Activated CD8-positive, alpha-beta memory T cell treated with anti-CD3 and anti-CD28 coated beads, Interleukin-2, amount 10 ng/mL, durations not matched to agents 7 days and 5 days (primary cell): Measurements from ENCODE around the gene RAB6B. TPM values are rescaled to one million over a fixed set of nuclear protein-coding genes. Genes with fewer than 3 reads are reported as not detected.

Source experiments
- ATAC-seq: fragments of 150-1000 bp; cut with Tn5 transposase; one replicate; pipeline ENCODE4 v1.10.0; 2021; ENCODE audit warnings: moderate library complexity
- CTCF ChIA-PET: fragments of 350-600 bp; sonication (Branson Sonifier 250); formaldehyde crosslinking; loops from one replicate; lab custom pipeline; 2021; ENCODE audit warnings: antibody characterized with exemption; lab: Charles Lee
- DNase-seq: peaks from one replicate; pipeline ENCODE4 v3.0.0-alpha.2; 2020
- H3K27ac Mint-ChIP-seq: one replicate; pipeline ENCODE4 v1.8.0; 2021; ENCODE audit warnings: mild to moderate bottlenecking, mixed read lengths
- H3K27me3 Mint-ChIP-seq: one replicate; pipeline ENCODE4 v1.8.0; 2021; ENCODE audit warnings: mixed read lengths
- H3K36me3 Mint-ChIP-seq: one replicate; pipeline ENCODE4 v1.8.0; 2021; ENCODE audit warnings: mild to moderate bottlenecking, mixed read lengths
- H3K4me1 Mint-ChIP-seq: one replicate; pipeline ENCODE4 v1.8.0; 2021; ENCODE audit warnings: mixed read lengths
- H3K4me3 Mint-ChIP-seq: one replicate; pipeline ENCODE4 v1.8.0; 2021; ENCODE audit warnings: mild to moderate bottlenecking, moderate library complexity, mixed read lengths
- H3K9me3 Mint-ChIP-seq: one replicate; pipeline ENCODE4 v1.8.0; 2022; ENCODE audit warnings: low read depth, mixed read lengths
- total RNA-seq, 2 experiments: library from RNA; stranded (reverse); gene quantifications; one replicate each; pipeline ENCODE4 v1.2.3, GENCODE V29; 2021

The RAB6B gene
- total RNA-seq, 2 experiments from 2014 or later: 1.0 to 1.3 TPM

- no peaks in the 10 kb centered on the region for H3K9me3 Mint-ChIP-seq
- no peak overlapping the region for H3K4me3 Mint-ChIP-seq
- CTCF ChIA-PET: interaction anchor here (1.4 kb wide), 3 partner anchors 12 to 107 kb away, joined by 3 to 5 read pairs (median 3); no protein-coding TSS in a partner anchor
- no peaks in the 10 kb centered on the region for H3K4me1 Mint-ChIP-seq
- DNase-seq (no peak), ATAC-seq (no peak)
- no peak overlapping the region for H3K27ac Mint-ChIP-seq
- no peaks in the 10 kb centered on the region for H3K27me3 Mint-ChIP-seq
- peaks cover 40% of the 10 kb centered on the region for H3K36me3 Mint-ChIP-seq
Observed at GRCh38 chr3:133820889-133821675, 74.6 kb downstream of the RAB6B start.

- no peak overlapping the region for H3K4me3 Mint-ChIP-seq
- peaks cover 38% of the 10 kb centered on the region for H3K36me3 Mint-ChIP-seq
- CTCF ChIA-PET: interaction anchor here (0.6 to 1.4 kb wide), 5 partner anchors 13 to 149 kb away, joined by 3 to 6 read pairs (median 4); no protein-coding TSS in a partner anchor
- H3K27me3 Mint-ChIP-seq: no peaks in the 10 kb centered on the region
- H3K9me3 Mint-ChIP-seq: no peaks in the 10 kb centered on the region
- ATAC-seq: no peak
- H3K4me1 Mint-ChIP-seq: no peaks in the 10 kb centered on the region
- H3K27ac Mint-ChIP-seq: no peak overlapping the region
- no peak for DNase-seq
Observed at GRCh38 chr3:133820129-133820528, 75.6 kb downstream of the RAB6B start.

GRCh38 chr3:133815386-133815785 lies 80.3 kb downstream of the RAB6B start:
- Mint-ChIP-seq H3K36me3 (peaks cover 34% of the 10 kb centered on the region), H3K4me3 (no peak overlapping the region), H3K9me3 (no peaks in the 10 kb centered on the region), H3K4me1 (peaks cover 9% of the 10 kb centered on the region), H3K27me3 (no peaks in the 10 kb centered on the region), H3K27ac (no peak overlapping the region)
- CTCF ChIA-PET: no interaction called here
- ATAC-seq (no peak), DNase-seq (no peak)

GRCh38 chr3:133812872-133813271 lies 82.8 kb downstream of the RAB6B start:
- Mint-ChIP-seq H3K27me3 (no peaks in the 10 kb centered on the region), H3K36me3 (peaks cover 39% of the 10 kb centered on the region), H3K4me1 (peaks cover 20% of the 10 kb centered on the region), H3K4me3 (no peak overlapping the region), H3K27ac (no peak overlapping the region), H3K9me3 (no peaks in the 10 kb centered on the region)
- ATAC-seq (no peak), DNase-seq (no peak)
- CTCF ChIA-PET: no interaction called here

GRCh38 chr3:133805702-133806475 lies 89.8 kb downstream of the RAB6B start, which contains the start of gene SRPRB:
Gene SRPRB, plus strand, starts transcription at chr3:133805815. Its CDS starts 34 bp downstream, at chr3:133805849.
- DNase-seq: peak; percentile 98
- Mint-ChIP-seq H3K4me1 (peaks cover 34% of the 10 kb centered on the region), H3K27ac (peak within 1 kb of the TSS; percentile 93), H3K36me3 (peaks cover 22% of the 10 kb centered on the region), H3K4me3 (peak within 1 kb of the TSS; percentile 93), H3K9me3 (no peaks in the 10 kb centered on the region), H3K27me3 (peaks cover 9% of the 10 kb centered on the region)
- CTCF ChIA-PET: interaction anchor here (1.4 to 1.8 kb wide), 2 partner anchors 12 to 142 kb away, joined by 4 to 8 read pairs; no protein-coding TSS in a partner anchor
- ATAC-seq: peak; percentile 99

- no peak for ATAC-seq
- Mint-ChIP-seq H3K4me1 (peaks cover 33% of the 10 kb centered on the region), H3K27me3 (peaks cover 9% of the 10 kb centered on the region), H3K9me3 (no peaks in the 10 kb centered on the region), H3K36me3 (peaks cover 21% of the 10 kb centered on the region), H3K4me3 (peak overlapping the region; percentile 93), H3K27ac (peak overlapping the region; percentile 93)
- DNase-seq: no peak
- CTCF ChIA-PET: no interaction called here
Observed at GRCh38 chr3:133805384-133805701, 90.3 kb downstream of the RAB6B start.

- Mint-ChIP-seq H3K36me3 (peaks cover 16% of the 10 kb centered on the region), H3K27ac (peak overlapping the region; percentile 93), H3K4me3 (peak overlapping the region; percentile 93), H3K27me3 (peaks cover 11% of the 10 kb centered on the region), H3K4me1 (peaks cover 31% of the 10 kb centered on the region), H3K9me3 (no peaks in the 10 kb centered on the region)
- DNase-seq (no peak), ATAC-seq (no peak)
- CTCF ChIA-PET: no interaction called here
Observed at GRCh38 chr3:133804896-133805295, 90.8 kb downstream of the RAB6B start.

GRCh38 chr3:133803469-133803868 lies 92.2 kb downstream of the RAB6B start:
- CTCF ChIA-PET: interaction anchor here (1.3 kb wide), 1 partner anchor 140 kb away, joined by 4 read pairs; no protein-coding TSS in a partner anchor
- H3K9me3 Mint-ChIP-seq: no peaks in the 10 kb centered on the region
- no peak overlapping the region for H3K4me3 Mint-ChIP-seq
- H3K27me3 Mint-ChIP-seq: peaks cover 19% of the 10 kb centered on the region
- ATAC-seq (no peak), DNase-seq (no peak)
- H3K4me1 Mint-ChIP-seq: peaks cover 27% of the 10 kb centered on the region
- H3K27ac Mint-ChIP-seq: no peak overlapping the region
- H3K36me3 Mint-ChIP-seq: peaks cover 10% of the 10 kb centered on the region

- peaks cover 34% of the 10 kb centered on the region for H3K27me3 Mint-ChIP-seq
- peaks cover 1% of the 10 kb centered on the region for H3K36me3 Mint-ChIP-seq
- H3K9me3 Mint-ChIP-seq: no peaks in the 10 kb centered on the region
- DNase-seq: no peak
- CTCF ChIA-PET: no interaction called here
- no peak overlapping the region for H3K4me3 Mint-ChIP-seq
- no peak overlapping the region for H3K27ac Mint-ChIP-seq
- peaks cover 2% of the 10 kb centered on the region for H3K4me1 Mint-ChIP-seq
- no peak for ATAC-seq
Observed at GRCh38 chr3:133799794-133800585, 95.7 kb downstream of the RAB6B start.

- H3K27me3 Mint-ChIP-seq: peaks cover 38% of the 10 kb centered on the region
- H3K36me3 Mint-ChIP-seq: peaks cover 3% of the 10 kb centered on the region
- CTCF ChIA-PET: no interaction called here
- H3K9me3 Mint-ChIP-seq: peaks cover 5% of the 10 kb centered on the region
- H3K4me3 Mint-ChIP-seq: no peak overlapping the region
- DNase-seq (no peak), ATAC-seq (no peak)
- no peaks in the 10 kb centered on the region for H3K4me1 Mint-ChIP-seq
- no peak overlapping the region for H3K27ac Mint-ChIP-seq
Observed at GRCh38 chr3:133797396-133798105, 98.1 kb downstream of the RAB6B start.

- CTCF ChIA-PET: no interaction called here
- H3K27ac Mint-ChIP-seq: no peak overlapping the region
Observed at GRCh38 chr3:133792171-133792763, 103.4 kb downstream of the RAB6B start.

GRCh38 chr3:133788024-133788423 lies 107.7 kb downstream of the RAB6B start:
- CTCF ChIA-PET: no interaction called here
- ATAC-seq (no peak), DNase-seq (no peak)
- peaks cover 2% of the 10 kb centered on the region for H3K36me3 Mint-ChIP-seq
- H3K27ac Mint-ChIP-seq: no peak overlapping the region
- H3K9me3 Mint-ChIP-seq: peaks cover 13% of the 10 kb centered on the region
- H3K27me3 Mint-ChIP-seq: peaks cover 11% of the 10 kb centered on the region
- no peak overlapping the region for H3K4me3 Mint-ChIP-seq
- no peaks in the 10 kb centered on the region for H3K4me1 Mint-ChIP-seq

More at GRCh38 chr3:133792171-133792763, 103.4 kb downstream of the RAB6B start:
- H3K36me3 Mint-ChIP-seq: peaks cover 3% of the 10 kb centered on the region
- H3K9me3 Mint-ChIP-seq: peaks cover 13% of the 10 kb centered on the region
- ATAC-seq (no peak), DNase-seq (no peak)
- H3K27me3 Mint-ChIP-seq: peaks cover 12% of the 10 kb centered on the region
- no peaks in the 10 kb centered on the region for H3K4me1 Mint-ChIP-seq
- H3K4me3 Mint-ChIP-seq: no peak overlapping the region
